ENCODE data around the gene ZDHHC19.

GRCh38 chr3:196218155-196218712 is 7.0 kb upstream of the ZDHHC19 start:
- TF ChIP-seq CTCF (IDR thresholded peaks at IDR 0.05) (no peak), POLR2A (IDR thresholded peaks at IDR 0.05) (no peak)

Data from thyroid gland (tissue), 4 donors.